K562 (cell line): ENCODE measurements around the gene SPTBN4. TPM values are rescaled to one million over a fixed set of nuclear protein-coding genes. Genes with fewer than 3 reads are reported as not detected.
A peak's percentile ranks its signal among the peaks of the same experiment; 100 is the strongest.

ENCODE experiments used
- BCOR ChIP-seq: fragments of 450-650 bp; IDR thresholded peaks from 2 replicates; pipeline ENCODE4 v1.6.1; 2016
- BRD4 ChIP-seq: fragments of 200-600 bp; sonication (generic); IDR thresholded peaks from 2 replicates; pipeline ENCODE4 v1.6.1; 2017; ENCODE audit warnings: inconsistent platforms
- CREBBP ChIP-seq: IDR thresholded peaks from one replicate; pipeline ENCODE4 v1.6.1; 2012; ENCODE audit warnings: low read depth, mild to moderate bottlenecking, control low read depth, inconsistent platforms, low read length
- CXXC5 ChIP-seq: fragments of 250-450 bp; sonication (Bioruptor Pico); IDR thresholded peaks from 2 replicates; pipeline ENCODE4 v1.8.0; 2022; ENCODE audit warnings: inconsistent platforms, mild to moderate bottlenecking, moderate library complexity
- ETV5 ChIP-seq: sonication (generic); formaldehyde crosslinking; IDR thresholded peaks from 2 replicates; pipeline ENCODE4 v1.4.0; 2020; ENCODE audit warnings: low read depth, mild to moderate bottlenecking, missing genetic modification reagents
- OTX1 ChIP-seq: fragments of 450-650 bp; formaldehyde crosslinking; IDR thresholded peaks from 2 replicates; pipeline ENCODE4 v1.4.0; 2022; ENCODE audit warnings: mild to moderate bottlenecking
- POLR2G ChIP-seq: fragments of 200-400 bp; formaldehyde crosslinking; IDR thresholded peaks from 2 replicates; pipeline ENCODE4 v1.6.1; 2017; ENCODE audit warnings: low read depth, mild to moderate bottlenecking, antibody characterized with exemption, low read length, moderate library complexity
- PPARD ChIP-seq: fragments of 250-450 bp; sonication (Bioruptor Pico); IDR thresholded peaks from 2 replicates; pipeline ENCODE4 v1.8.0; 2022; ENCODE audit warnings: inconsistent platforms, mild to moderate bottlenecking, moderate library complexity
- PRDM10 ChIP-seq: fragments of 450-650 bp; IDR thresholded peaks from 2 replicates; pipeline ENCODE4 v1.6.1; 2018; ENCODE audit not compliant: partially characterized antibody
- RBM39 ChIP-seq: fragments of 200-400 bp; formaldehyde crosslinking; optimal IDR thresholded peaks from 2 replicates; pipeline ENCODE3; 2018; ENCODE audit warnings: low read depth, low read length
- RERE ChIP-seq: sonication (generic); formaldehyde crosslinking; IDR thresholded peaks from 2 replicates; pipeline ENCODE4 v1.8.0; 2023; ENCODE audit warnings: missing genetic modification reagents, mild to moderate bottlenecking, borderline replicate concordance
- SRSF7 ChIP-seq: fragments of 200-400 bp; formaldehyde crosslinking; optimal IDR thresholded peaks from 2 replicates; pipeline ENCODE3; 2017; ENCODE audit warnings: mild to moderate bottlenecking, low read depth, low read length
- TAL1 ChIP-seq: fragments of 450-650 bp; IDR thresholded peaks from 2 replicates; pipeline ENCODE4 v1.6.1; 2016; ENCODE audit warnings: mild to moderate bottlenecking
- ZNF175 ChIP-seq: fragments of 200-800 bp; sonication (Bioruptor generic); IDR thresholded peaks from 2 replicates; pipeline ENCODE4 v1.6.1; 2016; ENCODE audit warnings: low read depth, mild to moderate bottlenecking, missing genetic modification characterization, missing compliant biosample characterization
- ZNF444 ChIP-seq: fragments of 250-450 bp; sonication (Bioruptor Pico); IDR thresholded peaks from 2 replicates; pipeline ENCODE4 v1.4.0; 2020; ENCODE audit warnings: mild to moderate bottlenecking, moderate library complexity
- ZNF639 ChIP-seq, 2 experiments: fragments of 200-800 bp in 1 of 2; sonication (Bioruptor generic) in 1 of 2; sonication (generic) in 1 of 2; formaldehyde crosslinking in 1 of 2; IDR thresholded peaks in 1 of 2; conservative IDR thresholded peaks in 1 of 2; 2 replicates each; pipeline versions ENCODE4 v1.5.0 to v1.6.1; 2016 to 2020; ENCODE audit warnings: missing compliant biosample characterization in 1 of 2, missing genetic modification characterization in 1 of 2, missing genetic modification reagents in 1 of 2
- polyA plus RNA-seq, 8 experiments: library from polyadenylated mRNA; depleted of rRNA in 4 of 8; stranded (reverse) in 5 of 8; unstranded in 3 of 8; fragments of >200 nt; fragmentation: Nextera tagmentation in 2 of 8; fragmentation: Illumina TruSeq in 1 of 8; extraction: Ambion mirVana in 2 of 8; extraction: Trizol in 1 of 8; gene quantifications; 2 replicates each; pipeline versions ENCODE4 v1.2.1 to v1.2.3, GENCODE V29; 2011 to 2014; ENCODE audit warnings: inconsistent platforms in 1 of 8, missing spikeins in 1 of 8
- total RNA-seq, 7 experiments: library from RNA; depleted of rRNA in 6 of 7; stranded (reverse); fragments of >200 nt in 6 of 7; fragmentation: Illumina TruSeq in 2 of 7; extraction: Trizol in 2 of 7; gene quantifications; 2 replicates each; pipeline versions ENCODE4 v1.2.1 to v1.2.3, GENCODE V29; 2011 to 2021; ENCODE audit warnings: low replicate concordance in 1 of 7

Gene SPTBN4
- total and polyA plus RNA-seq, 9 of the 15 experiments (the other 6 are each of a cell fraction or from before 2014, with no cell fraction given) = 0.01 to 1.5 (median 0.86) TPM

GRCh38 chr19:40464059-40465024 lies 2.5 kb upstream of the SPTBN4 start (continued):
- TF ChIP-seq RERE (CRISPR knock-in tag) (no peak), ZNF444 (CRISPR knock-in tag) (peak; percentile 86), ETV5 (CRISPR knock-in tag) (no peak), POLR2G (no peak), BCOR (peak; percentile 81), PPARD (no peak), ZNF639 (CRISPR knock-in tag; conservative IDR thresholded peaks at IDR 0.05 in 1 of 2, IDR thresholded peaks at IDR 0.05 in 1 of 2) (0 out of 4 replicates have a peak, but pooled peaks of 1 of the 2 experiments have one; percentile 65), CXXC5 (peak; percentile 84), TAL1 (peak; percentile 96), CREBBP (no peak), SRSF7 (no peak), BRD4 (no peak), ZNF175 (0 out of 2 replicates have a peak, but pooled peaks have one; percentile 4), PRDM10 (peak; percentile 45), OTX1 (CRISPR knock-in tag) (no peak), RBM39 (peak; percentile 64)
